Stimulated activated CD8-positive, alpha-beta memory T cell treated with anti-CD3 and anti-CD28 coated beads, Interleukin-15, amount 100 ng/mL, for 48 hours (primary cell): ENCODE data around the gene RBMS1.

ENCODE experiments used
- DNase-seq, 2 donors: peaks; one replicate each; pipeline ENCODE4 v3.0.0-alpha.2; 2020; ENCODE audit warnings: low read depth in 2 of 2

RBMS1 gene

GRCh38 chr2:160224060-160224459 is 269.5 kb downstream of the RBMS1 start:
- no peak for DNase-seq

DNA sequence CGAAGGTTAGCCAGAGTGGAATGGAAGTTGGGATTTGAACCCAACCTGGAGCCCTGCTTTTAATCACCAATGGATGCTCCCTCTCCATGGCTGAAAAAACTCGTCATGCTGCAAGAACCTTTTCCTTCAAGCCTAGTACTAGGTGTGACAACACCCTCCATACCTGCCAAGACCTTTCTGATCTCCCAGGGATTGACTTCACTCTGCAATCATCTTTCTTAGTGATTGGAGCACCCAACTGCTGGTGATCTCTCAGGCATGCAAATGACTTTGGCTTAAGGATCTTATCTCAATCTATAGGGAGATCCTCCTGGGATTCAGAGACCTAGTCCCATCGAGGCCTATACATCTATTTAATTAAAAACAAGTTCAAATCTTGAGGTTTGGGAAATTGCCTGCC is 270.0 kb downstream of the RBMS1 start:
- DNase-seq, result no peak

DNA sequence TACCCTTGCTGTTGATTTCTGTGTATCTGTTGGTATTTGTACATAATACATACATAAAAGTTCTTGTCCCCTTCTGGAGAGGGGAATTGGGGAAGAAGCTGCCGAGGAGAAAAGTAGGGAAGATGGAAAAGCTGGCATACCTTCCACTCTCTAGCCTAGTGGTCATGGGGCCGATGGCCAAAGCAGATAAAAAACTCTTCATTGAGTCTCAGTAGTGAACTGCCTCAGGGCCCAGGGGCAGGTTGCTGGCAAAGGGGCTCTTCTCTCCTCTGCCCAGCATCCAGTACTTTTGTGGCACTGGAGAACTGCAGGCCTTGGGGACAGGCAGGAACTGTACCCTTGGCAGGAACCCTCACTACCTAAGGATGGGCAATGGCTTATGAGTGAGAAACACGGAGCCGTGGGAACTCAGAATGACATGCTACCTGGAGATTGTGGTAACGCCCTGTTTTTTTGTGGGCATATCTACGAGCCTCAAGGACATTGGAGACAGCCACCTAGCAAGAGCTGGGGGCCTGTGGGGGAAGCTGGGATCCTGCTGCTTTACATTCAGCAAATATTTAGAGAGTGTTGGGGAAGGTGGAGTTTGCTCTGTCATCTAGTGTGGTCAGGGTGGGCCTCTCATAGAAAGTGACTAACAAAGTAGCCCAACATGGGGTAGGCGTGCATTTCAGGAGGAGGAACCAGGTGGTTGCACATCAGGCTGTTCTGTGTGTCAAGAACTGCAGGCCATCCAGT is 270.9 kb downstream of the RBMS1 start:
- DNase-seq, result no peak
